ENCODE results near the gene DHX58.

Gene DHX58

GRCh38 chr17:42129109-42129837, 16.8 kb upstream of the DHX58 start:
- TF ChIP-seq Cebpa-rat (IDR thresholded peaks at IDR 0.05): no peak
- H3K27ac ChIP-seq: no peak overlapping the region
- peaks cover 52% of the 10 kb centered on the region for H4K20me1 ChIP-seq
- H3K27me3 ChIP-seq: no peaks in the 10 kb centered on the region
- no peak overlapping the region for H3K4me3 ChIP-seq
- no peak overlapping the region for H3K9ac ChIP-seq
- peaks cover 36% of the 10 kb centered on the region for H3K4me1 ChIP-seq
- no peak overlapping the region for H3K4me2 ChIP-seq
- no peaks in the 10 kb centered on the region for H3K9me3 ChIP-seq
- H3K36me3 ChIP-seq: peaks cover 67% of the 10 kb centered on the region

GRCh38 chr17:42127414-42127813, 14.9 kb upstream of the DHX58 start:
- Histone ChIP-seq H3K4me2 (no peak overlapping the region), H3K4me1 (peaks cover 18% of the 10 kb centered on the region), H3K4me3 (no peak overlapping the region), H3K9me3 (no peaks in the 10 kb centered on the region), H4K20me1 (peaks cover 33% of the 10 kb centered on the region), H3K36me3 (peaks cover 79% of the 10 kb centered on the region), H3K9ac (no peak overlapping the region), H3K27me3 (no peaks in the 10 kb centered on the region), H3K27ac (no peak overlapping the region)
- TF ChIP-seq Cebpa-rat (IDR thresholded peaks at IDR 0.05): no peak

DNA sequence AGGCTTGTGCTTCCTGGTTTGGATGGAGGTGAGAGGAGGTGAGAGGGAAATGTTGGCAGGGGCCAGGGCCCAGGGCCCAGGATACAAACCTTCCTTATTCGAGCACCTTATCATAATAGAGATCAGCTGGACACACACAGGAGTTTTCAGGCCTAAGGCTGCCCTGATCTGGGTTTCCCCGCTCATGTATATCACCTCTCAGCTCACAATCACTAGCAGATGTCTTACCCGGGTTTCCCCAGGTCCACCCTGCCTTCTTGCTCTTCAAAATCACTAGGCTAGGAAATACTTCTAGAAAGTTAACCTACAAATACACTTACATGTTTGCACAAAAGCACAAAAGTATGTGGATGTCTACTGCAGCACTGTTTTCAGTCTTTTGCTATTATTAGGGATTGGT, 14.3 kb upstream of the DHX58 start:
- Histone ChIP-seq H3K27ac (no peak overlapping the region), H3K4me3 (no peak overlapping the region), H4K20me1 (peaks cover 27% of the 10 kb centered on the region), H3K27me3 (no peaks in the 10 kb centered on the region), H3K36me3 (peaks cover 85% of the 10 kb centered on the region), H3K4me2 (no peak overlapping the region), H3K9ac (no peak overlapping the region), H3K4me1 (peaks cover 12% of the 10 kb centered on the region), H3K9me3 (no peaks in the 10 kb centered on the region)
- TF ChIP-seq Cebpa-rat (IDR thresholded peaks at IDR 0.05): no peak

GRCh38 chr17:42125565-42125964, 13.1 kb upstream of the DHX58 start:
- Histone ChIP-seq H3K9me3 (no peaks in the 10 kb centered on the region), H4K20me1 (peaks cover 15% of the 10 kb centered on the region)

GRCh38 chr17:42124256-42124655, 11.7 kb upstream of the DHX58 start:
- TF ChIP-seq Cebpa-rat (IDR thresholded peaks at IDR 0.05): no peak
- peaks cover 1% of the 10 kb centered on the region for H4K20me1 ChIP-seq
- H3K9ac ChIP-seq: no peak overlapping the region
- peaks cover 19% of the 10 kb centered on the region for H3K4me1 ChIP-seq
- no peak overlapping the region for H3K4me3 ChIP-seq
- H3K36me3 ChIP-seq: peaks cover 69% of the 10 kb centered on the region
- H3K27me3 ChIP-seq: no peaks in the 10 kb centered on the region
- H3K4me2 ChIP-seq: no peak overlapping the region
- H3K9me3 ChIP-seq: no peaks in the 10 kb centered on the region
- no peak overlapping the region for H3K27ac ChIP-seq

More at GRCh38 chr17:42125565-42125964, 13.1 kb upstream of the DHX58 start:
- no peak overlapping the region for H3K9ac ChIP-seq
- H3K4me1 ChIP-seq: peaks cover 5% of the 10 kb centered on the region
- no peak overlapping the region for H3K4me3 ChIP-seq
- H3K4me2 ChIP-seq: no peak overlapping the region
- no peaks in the 10 kb centered on the region for H3K27me3 ChIP-seq
- H3K27ac ChIP-seq: no peak overlapping the region
- TF ChIP-seq Cebpa-rat (IDR thresholded peaks at IDR 0.05): no peak
- peaks cover 79% of the 10 kb centered on the region for H3K36me3 ChIP-seq

DNA sequence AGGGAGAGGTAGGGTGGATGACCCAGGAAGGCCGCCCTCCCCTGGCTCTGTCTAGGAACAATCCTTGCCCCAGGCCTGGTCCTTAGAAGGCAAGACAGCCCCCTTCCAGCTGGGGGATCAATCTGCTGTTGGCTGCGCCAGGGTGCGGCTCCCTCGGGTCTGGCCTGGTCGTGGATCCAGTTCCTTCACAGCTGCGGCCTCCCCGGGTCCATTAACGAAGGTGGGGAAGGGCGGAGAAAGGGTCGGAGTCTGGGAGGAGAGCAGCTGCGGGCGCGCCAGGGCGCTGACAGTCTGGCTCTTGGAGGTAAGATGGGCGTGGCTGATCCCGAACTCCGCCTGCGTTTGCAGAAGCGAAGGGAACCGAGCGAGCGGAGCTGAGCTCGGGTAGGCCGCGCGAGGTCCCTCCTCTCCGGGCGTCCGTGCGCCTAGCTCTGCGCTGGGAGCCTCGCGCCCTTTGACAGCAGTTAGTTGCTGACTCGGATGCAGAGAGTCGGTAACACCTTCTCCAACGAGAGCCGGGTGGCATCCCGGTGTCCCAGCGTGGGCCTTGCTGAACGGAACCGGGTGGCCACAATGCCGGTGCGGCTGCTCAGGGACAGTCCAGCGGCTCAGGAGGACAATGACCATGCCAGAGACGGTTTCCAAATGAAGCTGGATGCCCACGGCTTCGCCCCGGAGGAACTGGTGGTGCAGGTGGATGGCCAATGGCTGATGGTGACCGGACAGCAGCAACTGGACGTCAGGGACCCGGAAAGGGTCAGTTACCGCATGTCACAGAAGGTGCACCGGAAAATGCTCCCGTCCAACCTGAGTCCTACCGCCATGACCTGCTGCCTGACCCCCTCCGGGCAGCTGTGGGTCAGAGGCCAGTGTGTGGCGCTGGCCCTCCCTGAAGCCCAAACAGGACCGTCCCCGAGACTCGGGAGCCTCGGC, 10.1 kb upstream of the DHX58 start, which contains the start of gene HSPB9:
Gene HSPB9, plus strand, starts transcription at position 434 of the 933 bp plus-strand sequence. Its CDS starts 47 bp downstream, at position 481.
- no peak within 1 kb of the TSS for H3K9ac ChIP-seq
- H3K9me3 ChIP-seq: no peaks in the 10 kb centered on the region
- H3K27me3 ChIP-seq: no peaks in the 10 kb centered on the region
- H3K4me2 ChIP-seq: peak within 1 kb of the TSS; percentile 85
- peaks cover 67% of the 10 kb centered on the region for H3K36me3 ChIP-seq
- peaks cover 19% of the 10 kb centered on the region for H3K4me1 ChIP-seq
- H3K4me3 ChIP-seq: no peak within 1 kb of the TSS
- H3K27ac ChIP-seq: peak within 1 kb of the TSS; percentile 49; the same call in 1 of the 2 replicates
- TF ChIP-seq Cebpa-rat (IDR thresholded peaks at IDR 0.05): no peak
- H4K20me1 ChIP-seq: no peaks in the 10 kb centered on the region

DNA sequence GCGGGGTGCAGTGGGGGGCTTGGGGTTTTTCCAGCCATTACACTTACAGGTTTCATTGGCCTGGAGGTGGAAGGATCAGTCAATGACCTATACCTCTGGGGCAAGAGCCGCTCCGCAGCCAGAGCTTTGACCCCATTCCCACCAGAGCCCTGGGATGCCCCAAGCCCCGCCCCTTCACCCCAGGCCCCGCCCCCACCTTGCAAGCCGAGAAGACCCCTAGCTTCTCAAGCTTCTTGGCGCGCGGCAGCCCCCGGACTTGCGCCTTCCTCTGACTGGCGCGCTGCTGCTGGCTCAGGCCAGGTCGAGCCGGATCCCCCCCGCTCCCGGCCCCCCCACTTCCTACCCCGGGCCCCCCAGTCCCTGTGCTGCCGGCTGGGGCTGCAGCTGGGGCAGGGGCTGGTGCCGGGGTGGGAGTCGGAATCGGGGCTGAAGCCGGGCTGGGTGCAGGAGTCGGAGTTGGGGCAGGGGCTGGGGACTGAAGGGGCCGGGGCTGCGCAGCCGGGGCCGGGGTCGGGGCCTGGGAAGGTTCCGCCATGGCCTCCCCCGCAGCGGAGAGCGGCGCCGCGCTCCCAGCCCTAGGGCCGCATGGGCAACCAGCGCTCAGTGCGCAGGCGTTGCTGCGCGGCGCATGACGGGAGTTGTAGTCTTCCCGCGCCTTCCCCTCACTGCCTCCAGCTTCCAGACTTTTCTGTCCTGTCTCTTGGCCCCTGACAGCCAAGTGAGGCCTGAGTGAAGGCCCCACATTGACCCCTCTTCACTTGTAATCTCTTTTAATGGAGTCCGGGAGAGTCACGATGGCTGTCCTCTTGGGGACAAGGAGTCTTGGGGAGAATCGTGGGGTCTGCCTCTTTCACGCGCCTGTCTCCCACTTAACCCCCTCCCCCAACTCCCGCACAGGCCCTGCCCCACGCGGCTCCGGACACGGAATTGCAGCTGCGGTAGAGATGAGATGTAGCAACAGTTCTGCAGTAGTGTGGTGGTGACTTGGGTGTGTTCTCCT, 8.6 kb upstream of the DHX58 start, which contains the start of gene KAT2A:
Gene KAT2A, minus strand, starts transcription at position 598 of the 1,000 bp plus-strand sequence. Its CDS starts 63 bp downstream, at position 535.
- Histone ChIP-seq H3K4me1 (peaks cover 19% of the 10 kb centered on the region), H3K4me2 (peak within 1 kb of the TSS; percentile 85), H3K9ac (peak within 1 kb of the TSS; percentile 76), H3K27me3 (no peaks in the 10 kb centered on the region), H3K9me3 (no peaks in the 10 kb centered on the region), H4K20me1 (no peaks in the 10 kb centered on the region), H3K4me3 (peak within 1 kb of the TSS; percentile 66), H3K36me3 (peaks cover 64% of the 10 kb centered on the region), H3K27ac (peak within 1 kb of the TSS; percentile 49; the same call in 1 of the 2 replicates)
- no peak for TF ChIP-seq Cebpa-rat (IDR thresholded peaks at IDR 0.05)

- Histone ChIP-seq H3K4me1 (peaks cover 19% of the 10 kb centered on the region), H3K27ac (no peak overlapping the region), H3K9me3 (no peaks in the 10 kb centered on the region), H4K20me1 (no peaks in the 10 kb centered on the region), H3K4me2 (peak overlapping the region; percentile 85), H3K27me3 (no peaks in the 10 kb centered on the region), H3K36me3 (peaks cover 64% of the 10 kb centered on the region), H3K9ac (peak overlapping the region; percentile 34; the same call in 1 of the 2 replicates), H3K4me3 (peak overlapping the region; percentile 66)
- TF ChIP-seq Cebpa-rat (IDR thresholded peaks at IDR 0.05): no peak
Measured at GRCh38 chr17:42120161-42120769, 7.8 kb upstream of the DHX58 start.
